Thoracic aorta (tissue), 2 donors: Measurements from ENCODE around the gene PPP1CA. TPM values are rescaled to one million over a fixed set of nuclear protein-coding genes. Genes with fewer than 3 reads are reported as not detected.

Experiments
- ATAC-seq: fragments of 150-250 bp; one replicate; pipeline ENCODE4 v1.8.0; 2017; ENCODE audit warnings: low read depth; ENCODE audit not compliant: insufficient number of reproducible peaks, low FRiP score
- DNase-seq: peaks from one replicate; pipeline ENCODE4 v3.0.0-alpha.2; 2020; ENCODE audit warnings: low spot score
- H3K27ac ChIP-seq, 2 donors: fragments of 200-600 bp; sonication (generic); 1 replicate in 1 of 2; 2 replicates in 1 of 2; pipeline ENCODE4 v1.5.1; 2016; ENCODE audit warnings: mild to moderate bottlenecking in 2 of 2, moderate library complexity in 2 of 2
- H3K27me3 ChIP-seq: fragments of 200-600 bp; sonication (generic); replicated peaks from 2 replicates; pipeline ENCODE4 v1.6.0; 2016; ENCODE audit warnings: mild to moderate bottlenecking; ENCODE audit not compliant: insufficient read depth
- H3K36me3 ChIP-seq: fragments of 200-600 bp; sonication (generic); one replicate; pipeline ENCODE4 v1.5.1; 2016
- H3K4me1 ChIP-seq, 2 donors: fragments of 200-600 bp; sonication (generic); 1 replicate in 1 of 2; 2 replicates in 1 of 2; pipeline versions ENCODE4 v1.5.1 to v1.6.0; 2016; ENCODE audit warnings: low read depth in 2 of 2, mild to moderate bottlenecking in 1 of 2; ENCODE audit not compliant: control insufficient read depth in 1 of 2
- H3K4me3 ChIP-seq: fragments of 200-600 bp; sonication (generic); 2 replicates; pipeline ENCODE4 v1.5.1; 2016; ENCODE audit warnings: mild to moderate bottlenecking
- H3K9me3 ChIP-seq: fragments of 200-600 bp; sonication (generic); 2 replicates; pipeline ENCODE4 v1.5.1; 2016
- total RNA-seq, 2 donors: library from RNA; depleted of rRNA; stranded (reverse); fragments of >200 nt; gene quantifications; one replicate each; pipeline versions ENCODE4 v1.1.0 to v1.2.3, GENCODE V29; 2016
- TF ChIP-seq, protein P1 (sequence below): fragments of 200-600 bp; sonication (generic); IDR thresholded peaks from one replicate; pipeline ENCODE4 v1.5.1; 2019; ENCODE audit warnings: antibody characterized with exemption

The PPP1CA gene
- total RNA-seq, 2 donors from 2014 or later, result 74.4 to 77.8 TPM

DNA sequence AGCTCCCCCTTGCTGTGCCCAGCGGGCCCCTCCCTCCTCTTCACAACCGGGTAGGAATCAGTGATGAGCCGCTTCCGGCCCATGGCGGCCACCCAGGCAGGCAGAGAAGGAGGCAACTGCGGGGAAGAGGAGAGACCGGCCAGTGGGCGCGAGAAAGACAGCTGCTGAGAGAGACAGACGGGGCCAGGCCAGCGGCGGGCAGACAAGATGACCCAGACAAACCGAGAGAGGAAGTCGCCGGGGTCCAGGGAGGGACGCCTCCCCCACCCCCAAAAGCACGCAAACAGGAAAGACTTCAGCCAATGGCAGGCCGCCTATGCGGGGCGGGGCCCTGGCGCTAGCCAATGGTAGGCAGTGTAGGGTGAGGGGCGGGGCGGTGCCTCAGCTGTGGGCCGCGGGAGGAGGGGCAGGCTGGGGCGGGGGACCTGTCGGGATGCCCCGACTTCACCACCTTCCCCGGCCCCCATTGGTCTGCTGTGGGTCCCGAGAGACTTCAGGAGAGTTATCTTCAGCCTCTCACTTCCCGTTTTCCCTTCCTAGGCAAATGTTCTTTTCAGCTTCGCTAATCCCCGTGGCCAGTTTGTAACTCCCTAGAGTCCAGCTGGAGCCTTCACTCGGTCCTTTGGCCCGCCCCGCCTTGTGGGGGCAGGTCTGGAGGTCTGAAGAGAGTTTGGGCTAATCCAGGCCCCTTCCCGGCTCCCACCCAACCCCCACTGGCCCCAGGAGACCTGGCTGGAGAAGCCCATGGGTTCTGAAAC is 48.2 kb downstream of the PPP1CA start, which contains the start of gene POLD4:
TSS of gene POLD4 (minus strand) at position 230 of the 758 bp plus-strand sequence. CDS start at position 83, 147 bp downstream.
- Histone ChIP-seq H3K27me3 (no peaks in the 10 kb centered on the region), H3K9me3 (no peaks in the 10 kb centered on the region), H3K36me3 (no peaks in the 10 kb centered on the region), H3K4me3 (peak within 1 kb of the TSS; percentile 89), H3K27ac (peak within 1 kb of the TSS; percentile 99 to 100), H3K4me1 (peaks cover 50 to 68% of the 10 kb centered on the region in 2 donors)
- DNase-seq (peak; percentile 95), ATAC-seq (peak; percentile 53)
- TF ChIP-seq, protein P1, sequence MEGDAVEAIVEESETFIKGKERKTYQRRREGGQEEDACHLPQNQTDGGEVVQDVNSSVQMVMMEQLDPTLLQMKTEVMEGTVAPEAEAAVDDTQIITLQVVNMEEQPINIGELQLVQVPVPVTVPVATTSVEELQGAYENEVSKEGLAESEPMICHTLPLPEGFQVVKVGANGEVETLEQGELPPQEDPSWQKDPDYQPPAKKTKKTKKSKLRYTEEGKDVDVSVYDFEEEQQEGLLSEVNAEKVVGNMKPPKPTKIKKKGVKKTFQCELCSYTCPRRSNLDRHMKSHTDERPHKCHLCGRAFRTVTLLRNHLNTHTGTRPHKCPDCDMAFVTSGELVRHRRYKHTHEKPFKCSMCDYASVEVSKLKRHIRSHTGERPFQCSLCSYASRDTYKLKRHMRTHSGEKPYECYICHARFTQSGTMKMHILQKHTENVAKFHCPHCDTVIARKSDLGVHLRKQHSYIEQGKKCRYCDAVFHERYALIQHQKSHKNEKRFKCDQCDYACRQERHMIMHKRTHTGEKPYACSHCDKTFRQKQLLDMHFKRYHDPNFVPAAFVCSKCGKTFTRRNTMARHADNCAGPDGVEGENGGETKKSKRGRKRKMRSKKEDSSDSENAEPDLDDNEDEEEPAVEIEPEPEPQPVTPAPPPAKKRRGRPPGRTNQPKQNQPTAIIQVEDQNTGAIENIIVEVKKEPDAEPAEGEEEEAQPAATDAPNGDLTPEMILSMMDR, result no peak

DNA sequence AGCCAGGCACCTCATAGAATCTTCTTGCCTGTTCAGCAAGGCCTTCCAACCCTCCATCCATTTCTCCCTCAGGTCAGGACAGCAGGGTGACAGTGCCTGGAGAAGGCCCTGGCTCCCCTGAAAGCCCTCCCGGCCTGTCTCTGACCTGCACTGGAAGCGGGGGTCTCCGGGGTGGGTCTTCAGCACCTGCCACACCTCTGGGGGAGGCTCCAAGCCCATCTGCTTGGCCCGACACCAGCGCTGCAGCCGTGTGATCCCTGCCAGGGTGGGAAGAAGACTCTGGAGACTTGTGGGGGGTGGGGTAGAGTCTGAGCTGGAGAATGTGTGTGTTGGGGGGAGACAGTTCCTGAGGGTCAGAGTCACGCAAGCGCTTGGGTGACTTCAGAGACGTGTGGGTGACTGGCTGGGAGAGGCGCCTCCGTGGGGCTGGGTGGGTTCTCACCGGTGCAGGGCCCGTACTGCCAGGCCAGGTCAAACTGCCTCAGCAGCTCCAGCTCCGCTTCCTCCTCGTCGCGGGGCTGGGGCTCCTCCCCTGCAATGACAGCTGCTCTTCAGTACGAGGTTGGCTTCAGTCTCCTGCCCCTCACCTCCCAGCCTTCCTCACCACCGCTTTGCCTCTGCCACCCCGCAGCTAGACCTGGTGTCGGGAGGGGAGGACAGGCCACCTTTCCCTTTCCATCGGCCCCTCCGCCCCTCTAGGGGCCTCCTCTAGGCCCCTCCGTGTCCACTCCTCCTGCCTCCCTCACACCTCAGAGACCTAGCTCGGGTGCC is 48.9 kb downstream of the PPP1CA start:
- peaks cover 50 to 60% of the 10 kb centered on the region in 2 donors for H3K4me1 ChIP-seq
- TF ChIP-seq, protein P1, result no peak
- peak overlapping the region; percentile 99 to 100 for H3K27ac ChIP-seq
- peak overlapping the region; percentile 89 for H3K4me3 ChIP-seq
- no peak for ATAC-seq
- H3K27me3 ChIP-seq, result no peaks in the 10 kb centered on the region
- H3K9me3 ChIP-seq, result no peaks in the 10 kb centered on the region
- DNase-seq, result no peak
- H3K36me3 ChIP-seq, result no peaks in the 10 kb centered on the region

DNA sequence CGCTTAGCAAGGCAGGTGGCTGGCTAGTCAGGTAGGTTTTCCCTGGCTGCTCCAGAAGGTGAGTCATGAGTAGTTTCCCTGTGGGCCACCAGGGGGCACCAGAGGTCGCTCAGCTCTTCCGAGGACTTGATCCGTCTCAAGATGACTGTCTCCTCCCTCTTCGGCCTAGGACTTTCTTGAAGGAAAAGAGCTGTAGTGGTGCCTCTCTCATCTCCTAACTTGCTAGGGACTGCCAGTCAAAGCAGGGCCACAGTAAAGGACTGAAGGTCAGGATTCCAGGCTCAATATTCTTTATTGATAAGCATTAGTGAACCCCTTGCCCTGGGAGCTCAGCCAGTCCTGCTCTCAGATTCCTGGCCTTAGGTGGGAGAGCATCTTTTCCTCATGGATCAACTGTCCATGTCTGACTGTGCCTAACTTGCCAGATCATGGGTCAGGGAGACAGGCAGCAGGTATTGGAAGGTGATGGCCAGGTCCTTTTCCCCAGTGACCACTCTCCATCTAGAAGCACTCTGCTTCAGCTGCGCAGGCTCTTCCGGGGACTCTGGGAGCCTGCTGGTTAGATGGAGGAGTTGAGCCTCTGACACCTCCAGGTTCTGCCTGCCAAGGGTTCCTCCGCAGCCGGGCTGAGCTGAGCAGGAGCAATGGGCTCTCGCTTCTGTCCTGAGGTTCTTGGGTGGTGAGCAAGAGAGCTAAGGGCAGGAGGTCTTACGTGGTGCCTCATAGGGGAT is 50.2 kb downstream of the PPP1CA start:
- H3K27ac ChIP-seq, result peak overlapping the region; percentile 99 to 100
- H3K27me3 ChIP-seq, result no peaks in the 10 kb centered on the region
- peaks cover 40 to 47% of the 10 kb centered on the region in 2 donors for H3K4me1 ChIP-seq
- DNase-seq, result no peak
- H3K36me3 ChIP-seq, result no peaks in the 10 kb centered on the region
- H3K9me3 ChIP-seq, result no peaks in the 10 kb centered on the region
- peak overlapping the region; percentile 89 for H3K4me3 ChIP-seq
- peak; percentile 24 for ATAC-seq
- TF ChIP-seq, protein P1, result peak; percentile 95

DNA sequence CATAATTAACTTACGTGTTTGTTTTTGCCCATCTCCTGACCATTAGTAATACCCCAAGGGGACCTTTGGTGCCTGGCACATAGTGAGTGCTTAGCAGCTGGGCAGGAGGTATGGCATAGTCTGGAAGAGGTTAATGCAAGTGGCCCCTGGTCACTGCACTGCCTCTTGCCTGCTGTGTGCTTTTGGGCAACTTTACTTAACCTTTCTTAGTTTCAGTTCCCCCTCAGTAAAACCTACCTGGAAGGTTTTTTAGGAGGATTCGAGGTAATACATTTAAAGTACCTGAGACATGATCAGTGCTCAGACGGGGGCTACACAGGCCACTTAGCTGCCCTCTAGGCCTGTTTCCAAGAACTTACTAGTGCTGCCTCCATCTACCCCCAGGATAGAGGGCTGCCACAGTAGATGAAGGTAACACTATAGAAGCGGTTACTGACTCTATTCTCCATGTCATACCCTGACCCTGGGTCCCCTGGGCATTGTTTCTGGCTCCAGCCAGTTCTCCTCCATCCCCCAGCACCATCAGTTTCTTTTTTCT is 51.7 kb downstream of the PPP1CA start:
- Histone ChIP-seq H3K9me3 (no peaks in the 10 kb centered on the region), H3K4me1 (peaks cover 27 to 33% of the 10 kb centered on the region in 2 donors), H3K27me3 (no peaks in the 10 kb centered on the region), H3K27ac (no peak overlapping the region), H3K36me3 (no peaks in the 10 kb centered on the region), H3K4me3 (no peak overlapping the region)
- TF ChIP-seq, protein P1, result no peak
- DNase-seq (no peak), ATAC-seq (no peak)
